OCI-LY1 (cell line): ENCODE results near the gene OR1F1.

Source experiments
- H2AFZ ChIP-seq: fragments of 200-600 bp; sonication (generic), shearing (Covaris generic); 2 replicates; pipeline ENCODE4 v1.6.0; 2014; ENCODE audit warnings: antibody characterized with exemption, mild to moderate bottlenecking, low read length
- H3F3A ChIP-seq: fragments of 200-600 bp; sonication (generic), shearing (Covaris generic); 2 replicates; pipeline ENCODE4 v1.6.0; 2014; ENCODE audit warnings: mild to moderate bottlenecking, antibody characterized with exemption, low read length, moderate library complexity; ENCODE audit not compliant: insufficient read depth
- H3K27ac ChIP-seq: fragments of 200-600 bp; sonication (generic); 2 replicates; pipeline ENCODE4 v1.5.1; 2014; ENCODE audit warnings: low read length, mixed run types, mild to moderate bottlenecking, low read depth; ENCODE audit not compliant: poor library complexity, severe bottlenecking
- H3K27me3 ChIP-seq: fragments of 200-600 bp; sonication (generic); 2 replicates; pipeline ENCODE4 v1.6.0; 2014; ENCODE audit warnings: antibody characterized with exemption, mild to moderate bottlenecking, low read length, moderate library complexity; ENCODE audit not compliant: insufficient read depth
- H3K36me3 ChIP-seq: fragments of 200-600 bp; sonication (generic); 2 replicates; pipeline ENCODE4 v1.6.1; 2014; ENCODE audit warnings: mild to moderate bottlenecking, antibody characterized with exemption, low read length, moderate library complexity, mixed read lengths; ENCODE audit not compliant: insufficient read depth
- H3K4me1 ChIP-seq: fragments of 200-600 bp; sonication (generic); 2 replicates; pipeline ENCODE4 v1.5.1; 2014; ENCODE audit warnings: mild to moderate bottlenecking, low read length, moderate library complexity; ENCODE audit not compliant: insufficient read depth, severe bottlenecking
- H3K4me2 ChIP-seq: fragments of 200-600 bp; sonication (generic), shearing (Covaris generic); 2 replicates; pipeline ENCODE4 v1.6.1; 2014; ENCODE audit warnings: low read length
- H3K4me3 ChIP-seq: fragments of 200-600 bp; sonication (generic); 2 replicates; pipeline ENCODE4 v1.5.1; 2014; ENCODE audit warnings: low read length, low read depth, mild to moderate bottlenecking, mixed read lengths; ENCODE audit not compliant: poor library complexity, severe bottlenecking
- H3K79me2 ChIP-seq: fragments of 200-600 bp; shearing (Covaris generic); 2 replicates; pipeline ENCODE4 v1.6.1; 2016; ENCODE audit warnings: mixed run types, low read length, mixed read lengths; ENCODE audit not compliant: insufficient read depth
- H3K9ac ChIP-seq: fragments of 200-600 bp; sonication (generic), shearing (Covaris generic); 2 replicates; pipeline ENCODE4 v1.6.1; 2014; ENCODE audit warnings: mild to moderate bottlenecking, low read length, mixed read lengths
- H3K9me2 ChIP-seq: fragments of 200-600 bp; sonication (generic), shearing (Covaris generic); 2 replicates; pipeline ENCODE4 v1.6.1; 2014; ENCODE audit warnings: low read depth, mild to moderate bottlenecking, low read length, mixed read lengths
- H3K9me3 ChIP-seq: fragments of 200-600 bp; shearing (Covaris generic); 2 replicates; pipeline ENCODE4 v1.6.1; 2014; ENCODE audit warnings: low read length, mixed read lengths
- H4K20me1 ChIP-seq: fragments of 200-600 bp; sonication (generic), shearing (Covaris generic); 2 replicates; pipeline ENCODE4 v1.6.0; 2016; ENCODE audit warnings: mild to moderate bottlenecking, low read length; ENCODE audit not compliant: insufficient read depth
- CTCF ChIP-seq: fragments of 200-600 bp; sonication (generic), shearing (Covaris generic); IDR thresholded peaks from 2 replicates; pipeline ENCODE4 v1.5.1; 2017; ENCODE audit warnings: mild to moderate bottlenecking, antibody characterized with exemption, low read length, moderate library complexity, mixed read lengths
- EZH2 ChIP-seq: fragments of 200-600 bp; sonication (generic), shearing (Covaris generic); IDR thresholded peaks from 2 replicates; pipeline ENCODE4 v1.8.0; 2017; ENCODE audit warnings: borderline replicate concordance, mixed run types, mild to moderate bottlenecking, antibody characterized with exemption, low read length, moderate library complexity, mixed read lengths

Gene OR1F1

GRCh38 chr16:3173892-3174617, 13.9 kb upstream of the OR1F1 start:
- H3K27me3 ChIP-seq = no peaks in the 10 kb centered on the region; the same call in 1 of the 2 replicates
- H3F3A ChIP-seq = no peaks in the 10 kb centered on the region
- H3K27ac ChIP-seq = no peak overlapping the region
- peak overlapping the region; percentile 42 for H3K4me3 ChIP-seq
- no peaks in the 10 kb centered on the region for H4K20me1 ChIP-seq
- no peaks in the 10 kb centered on the region for H3K9me3 ChIP-seq
- no peaks in the 10 kb centered on the region for H3K9me2 ChIP-seq
- H2AFZ ChIP-seq = no peak overlapping the region
- peak overlapping the region; percentile 59 for H3K4me2 ChIP-seq
- H3K79me2 ChIP-seq = no peaks in the 10 kb centered on the region
- no peaks in the 10 kb centered on the region for H3K36me3 ChIP-seq
- peak overlapping the region; percentile 2; the same call in 1 of the 2 replicates for H3K9ac ChIP-seq
- TF ChIP-seq CTCF (peak; percentile 84), EZH2 (no peak)
- H3K4me1 ChIP-seq = peaks cover 34% of the 10 kb centered on the region

- TF ChIP-seq EZH2 = no peak
- no peak for TF ChIP-seq CTCF
- H3K27me3 ChIP-seq = no peaks in the 10 kb centered on the region; the same call in 1 of the 2 replicates
These were observed 13.3 kb upstream of the OR1F1 start for GRCh38 chr16:3174618-3175148.

GRCh38 chr16:3175157-3176093, 12.6 kb upstream of the OR1F1 start:
- no peaks in the 10 kb centered on the region for H4K20me1 ChIP-seq
- H3K4me3 ChIP-seq = no peak overlapping the region
- H3K27me3 ChIP-seq = no peaks in the 10 kb centered on the region; the same call in 1 of the 2 replicates
- H3K9ac ChIP-seq = no peak overlapping the region
- peak overlapping the region; percentile 27; the same call in 1 of the 2 replicates for H3K4me2 ChIP-seq
- H3K36me3 ChIP-seq = no peaks in the 10 kb centered on the region
- no peak overlapping the region for H2AFZ ChIP-seq
- H3F3A ChIP-seq = no peaks in the 10 kb centered on the region
- H3K4me1 ChIP-seq = peaks cover 31% of the 10 kb centered on the region
- no peak overlapping the region for H3K27ac ChIP-seq
- no peaks in the 10 kb centered on the region for H3K9me3 ChIP-seq
- no peak for TF ChIP-seq EZH2
- TF ChIP-seq CTCF = no peak
- H3K9me2 ChIP-seq = no peaks in the 10 kb centered on the region
- H3K79me2 ChIP-seq = no peaks in the 10 kb centered on the region

More at GRCh38 chr16:3174618-3175148, 13.3 kb upstream of the OR1F1 start:
- Histone ChIP-seq H3K27ac (no peak overlapping the region), H3K4me1 (peaks cover 34% of the 10 kb centered on the region), H3F3A (no peaks in the 10 kb centered on the region), H3K4me2 (peak overlapping the region; percentile 59), H4K20me1 (no peaks in the 10 kb centered on the region), H3K9me3 (no peaks in the 10 kb centered on the region), H3K79me2 (no peaks in the 10 kb centered on the region), H2AFZ (no peak overlapping the region), H3K36me3 (no peaks in the 10 kb centered on the region), H3K9me2 (no peaks in the 10 kb centered on the region), H3K9ac (no peak overlapping the region), H3K4me3 (no peak overlapping the region)
